Activated T-cell treated with anti-CD3 and anti-CD28 coated beads for 48 hours (primary cell): Measurements from ENCODE around the gene KCNJ2.

Experiments
- DNase-seq: peaks from one replicate; pipeline ENCODE4 v3.0.0-alpha.2; 2020; ENCODE audit warnings: low read depth

KCNJ2 gene

DNA sequence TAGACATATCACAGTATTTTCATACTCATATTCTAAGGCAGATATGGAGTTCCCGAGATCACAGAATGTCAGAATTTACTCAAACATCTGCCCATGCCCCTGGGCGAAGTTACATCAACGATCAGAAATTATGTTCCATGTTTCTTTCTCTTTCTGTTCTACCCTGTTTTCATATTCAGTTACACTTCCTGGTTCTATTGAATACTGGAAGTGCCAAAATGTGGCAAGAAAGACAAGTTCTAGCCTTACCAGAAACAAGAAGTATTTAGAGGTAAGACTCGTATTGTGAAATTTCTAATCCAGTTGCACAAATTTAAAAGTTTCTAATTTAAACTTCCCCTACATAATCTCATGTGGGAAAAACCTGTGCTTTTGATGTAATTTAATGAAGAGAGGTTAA lies 36.1 kb downstream of the KCNJ2 start:
- DNase-seq: no peak

DNA sequence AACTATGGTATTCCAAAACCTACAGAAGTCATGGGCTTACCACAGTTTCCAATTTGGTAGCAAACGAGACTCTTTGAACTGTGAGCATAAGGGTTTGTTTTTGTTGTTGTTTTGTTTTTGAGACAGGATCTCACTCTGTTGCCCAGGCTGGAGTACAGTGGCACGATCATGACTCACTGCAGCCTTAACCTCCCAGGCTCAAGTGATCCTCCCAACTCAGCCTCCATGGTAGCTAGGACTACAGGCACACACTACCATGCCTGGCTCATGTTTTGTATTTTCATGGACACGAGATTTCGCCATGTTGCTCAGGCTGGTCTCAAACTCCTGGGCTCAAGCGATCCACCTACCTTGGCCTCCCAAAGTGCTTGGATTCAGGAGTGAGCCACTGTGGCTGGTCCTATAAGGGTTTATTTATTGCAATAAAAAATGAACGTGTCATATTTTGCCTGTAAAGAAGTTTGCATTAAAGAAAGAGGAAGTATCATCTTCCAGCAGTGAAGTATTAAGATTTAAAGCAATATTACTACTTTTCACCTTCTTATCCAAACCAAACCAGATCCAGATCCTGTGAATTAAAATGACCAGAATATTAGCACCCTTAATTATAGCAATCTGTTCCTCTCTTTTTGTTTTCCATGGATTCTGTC lies 37.2 kb downstream of the KCNJ2 start:
- DNase-seq: no peak

DNA sequence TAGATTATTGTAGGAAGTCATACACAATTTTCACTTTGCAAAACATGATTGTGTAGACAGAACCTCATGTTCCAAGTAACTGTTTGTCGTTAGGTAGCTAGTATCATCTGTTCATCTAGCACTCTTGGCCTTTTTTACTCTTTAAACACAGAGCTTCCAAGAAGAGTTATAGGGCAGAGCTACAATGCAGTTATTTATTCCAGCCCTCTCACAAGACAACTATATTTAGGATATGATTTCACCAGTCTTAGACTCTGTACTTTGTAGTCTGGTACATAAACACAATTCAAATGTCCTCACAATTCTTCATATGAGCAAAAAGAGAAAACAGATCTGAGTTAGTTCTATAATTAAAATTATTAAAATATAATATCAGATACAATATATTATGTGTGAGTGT lies 37.9 kb downstream of the KCNJ2 start:
- no peak for DNase-seq

DNA sequence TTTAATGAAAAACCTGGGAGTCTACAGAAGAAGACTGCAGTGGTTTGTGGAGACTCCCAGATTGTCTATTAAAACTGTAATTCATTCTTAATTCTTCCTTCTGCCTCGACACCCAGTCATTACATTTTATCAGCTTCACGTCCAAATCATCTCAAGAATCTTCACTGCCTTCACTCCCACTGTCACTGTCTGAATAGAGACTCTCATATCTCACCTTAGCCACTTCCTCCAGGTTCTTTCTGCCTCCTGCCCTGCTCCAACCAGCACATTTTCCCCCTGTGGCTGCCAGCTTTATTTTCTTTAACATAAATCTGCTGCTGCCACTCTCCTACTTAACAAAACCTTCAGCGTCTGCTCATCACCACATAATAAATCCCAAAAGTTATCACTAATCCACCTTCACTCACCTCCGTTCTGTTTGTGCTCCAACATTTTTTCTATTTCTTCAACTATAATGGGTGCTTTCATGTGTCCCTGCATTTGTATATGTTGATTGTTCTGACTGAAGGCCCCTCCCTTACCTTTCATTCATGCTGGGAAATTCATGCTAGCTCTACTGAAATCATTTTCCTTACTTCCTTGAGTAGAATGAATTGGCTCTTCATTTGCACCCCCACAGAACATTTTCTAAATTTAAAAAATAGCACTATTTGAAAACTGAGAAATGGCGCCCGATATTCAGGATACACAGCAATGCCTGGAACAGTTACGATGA lies 38.9 kb downstream of the KCNJ2 start:
- DNase-seq: no peak

DNA sequence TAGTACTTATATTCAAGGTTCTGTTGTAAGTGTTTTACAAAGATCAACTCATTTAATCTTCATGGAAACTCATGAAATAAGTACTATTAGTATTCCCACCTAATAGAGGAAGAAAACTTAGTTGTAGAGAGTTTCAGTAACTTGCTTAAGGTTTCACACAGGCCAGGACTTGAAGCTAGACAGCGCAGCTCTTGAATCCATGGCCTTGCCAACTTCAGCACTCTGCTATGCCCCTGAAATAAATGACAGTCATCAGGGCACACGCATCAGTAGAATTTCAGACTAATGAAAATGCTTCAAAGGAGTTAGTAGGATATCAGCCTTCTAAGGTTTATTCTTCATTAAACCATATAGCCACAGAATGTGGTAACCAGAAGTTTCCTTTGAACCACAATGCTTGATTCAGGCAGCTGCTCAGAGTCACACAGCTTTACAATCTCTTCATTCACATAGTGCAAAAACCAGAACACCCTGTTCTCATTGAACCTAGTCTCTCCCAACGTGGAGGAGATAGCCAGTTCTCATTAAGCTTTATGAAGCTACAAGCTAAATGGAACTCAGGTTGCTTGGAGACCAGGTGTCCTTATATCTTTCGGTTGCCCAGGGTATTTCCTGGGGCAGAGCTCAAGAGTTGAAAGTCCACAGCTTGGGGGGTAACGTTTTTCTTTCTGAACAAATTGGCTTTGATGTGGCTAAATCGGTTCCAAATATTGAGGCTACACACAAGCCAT lies 39.7 kb downstream of the KCNJ2 start:
- no peak for DNase-seq

DNA sequence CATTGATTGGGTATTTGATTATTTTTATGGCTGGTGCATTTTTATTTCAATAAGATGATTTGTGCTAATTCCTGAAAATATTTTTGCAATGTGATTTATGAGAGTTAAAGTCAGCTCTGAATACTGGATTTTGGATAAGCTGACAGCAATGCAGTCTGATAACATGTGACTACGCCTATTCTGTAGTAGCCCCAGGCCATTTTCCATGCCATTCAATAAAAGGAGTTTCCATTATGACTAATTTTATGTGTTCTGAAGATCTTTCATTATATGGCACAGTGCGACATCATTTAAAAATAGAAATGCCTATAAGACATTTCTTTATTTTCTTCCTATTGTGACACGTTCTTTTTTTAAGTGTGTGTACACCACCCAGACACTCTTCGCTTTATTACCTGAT lies 46.3 kb downstream of the KCNJ2 start:
- DNase-seq: no peak

DNA sequence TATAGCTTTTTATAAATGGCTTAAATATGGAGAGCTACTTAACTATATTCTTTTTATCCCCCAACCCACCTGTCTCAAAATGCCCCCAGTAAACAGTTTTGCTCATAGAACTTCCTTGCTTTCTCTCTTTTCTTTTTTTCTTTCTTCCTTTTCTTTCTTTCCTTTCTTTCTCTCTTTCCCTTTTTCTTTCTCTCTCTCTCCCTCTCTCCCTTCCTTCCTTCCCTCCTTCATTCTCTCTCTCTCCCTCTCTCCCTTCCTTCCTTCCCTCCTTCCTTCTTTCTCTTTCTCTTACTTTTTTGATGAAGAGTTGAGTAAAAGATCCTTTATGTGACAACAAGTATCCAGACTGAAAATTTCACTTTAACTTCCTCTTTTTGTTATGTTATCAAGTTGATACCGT lies 48.2 kb downstream of the KCNJ2 start:
- DNase-seq: no peak

DNA sequence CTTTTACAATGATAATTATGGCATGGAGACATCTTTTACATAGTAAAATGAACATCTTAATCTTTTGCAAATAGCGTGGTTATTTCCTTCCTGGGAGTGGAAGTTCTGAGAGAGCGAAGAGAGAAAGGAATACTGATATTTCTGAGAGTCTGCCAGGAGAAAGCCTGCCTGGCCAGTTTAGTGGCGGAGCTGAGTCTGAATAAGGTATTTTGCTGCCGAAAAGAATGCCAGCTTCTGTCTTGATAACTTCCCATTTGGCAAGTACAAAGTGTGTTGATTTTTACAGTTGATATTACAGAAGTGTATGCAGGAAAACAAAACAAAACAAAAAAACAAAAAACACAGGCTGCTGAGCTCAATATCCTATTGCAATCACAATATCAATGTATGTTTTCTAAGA lies 55.9 kb downstream of the KCNJ2 start:
- DNase-seq: no peak
